ENCODE results near the gene UBE2N.

Gene UBE2N

GRCh38 chr12:93441617-93442410 is at the start of gene UBE2N:
TSS of gene UBE2N (minus strand) at chr12:93441947. CDS start at chr12:93441884, 63 bp downstream.
- Histone ChIP-seq H3K9ac (ENCODE audit: low read length in 2 of 2) (peak within 1 kb of the TSS; percentile 96 to 98), H3K4me3 (ENCODE audit: low read length in 2 of 2) (peak within 1 kb of the TSS; percentile 90 to 95), H3K4me1 (ENCODE audit: control insufficient read depth, insufficient read depth, low read length) (peaks cover 7% of the 10 kb centered on the region), H3K36me3 (ENCODE audit: control insufficient read depth in 2 of 2, insufficient read depth in 2 of 2, low read length in 2 of 2) (no peaks in the 10 kb centered on the region), H3K9me3 (ENCODE audit: control insufficient read depth in 2 of 2, low read length in 2 of 2) (no peaks in the 10 kb centered on the region), H3K27me3 (ENCODE audit: control insufficient read depth in 1 of 2, insufficient read depth in 2 of 2, low read length in 2 of 2) (no peaks in the 10 kb centered on the region), H3K27ac (ENCODE audit: low read length) (peak within 1 kb of the TSS; percentile 90)

- H3K27me3 ChIP-seq (ENCODE audit: control insufficient read depth in 1 of 2, insufficient read depth in 2 of 2, low read length in 2 of 2), result no peaks in the 10 kb centered on the region
- H3K9ac ChIP-seq (ENCODE audit: low read length in 2 of 2), result no peak overlapping the region
- no peak overlapping the region for H3K27ac ChIP-seq (ENCODE audit: low read length)
- H3K9me3 ChIP-seq (ENCODE audit: control insufficient read depth in 2 of 2, low read length in 2 of 2), result no peaks in the 10 kb centered on the region
- H3K36me3 ChIP-seq (ENCODE audit: control insufficient read depth in 2 of 2, insufficient read depth in 2 of 2, low read length in 2 of 2), result peaks cover 28 to 37% of the 10 kb centered on the region in 2 donors
- H3K4me3 ChIP-seq (ENCODE audit: low read length in 2 of 2), result no peak overlapping the region
- H3K4me1 ChIP-seq (ENCODE audit: control insufficient read depth, insufficient read depth, low read length), result no peaks in the 10 kb centered on the region
Measured at GRCh38 chr12:93484315-93484981, 42.7 kb upstream of the UBE2N start.

- no peaks in the 10 kb centered on the region for H3K9me3 ChIP-seq (ENCODE audit: control insufficient read depth in 2 of 2, low read length in 2 of 2)
- H3K4me3 ChIP-seq (ENCODE audit: low read length in 2 of 2), result no peak overlapping the region
- H3K36me3 ChIP-seq (ENCODE audit: control insufficient read depth in 2 of 2, insufficient read depth in 2 of 2, low read length in 2 of 2), result peaks cover 31 to 35% of the 10 kb centered on the region in 2 donors
- no peaks in the 10 kb centered on the region for H3K27me3 ChIP-seq (ENCODE audit: control insufficient read depth in 1 of 2, insufficient read depth in 2 of 2, low read length in 2 of 2)
- no peak overlapping the region for H3K27ac ChIP-seq (ENCODE audit: low read length)
- H3K4me1 ChIP-seq (ENCODE audit: control insufficient read depth, insufficient read depth, low read length), result no peaks in the 10 kb centered on the region
- H3K9ac ChIP-seq (ENCODE audit: low read length in 2 of 2), result no peak overlapping the region
Measured at GRCh38 chr12:93483151-93483807, 41.5 kb upstream of the UBE2N start.

GRCh38 chr12:93482721-93483120 is 41.0 kb upstream of the UBE2N start:
- no peaks in the 10 kb centered on the region for H3K9me3 ChIP-seq (ENCODE audit: control insufficient read depth in 2 of 2, low read length in 2 of 2)
- H3K9ac ChIP-seq (ENCODE audit: low read length in 2 of 2), result no peak overlapping the region

GRCh38 chr12:93476555-93476954 is 34.8 kb upstream of the UBE2N start:
- H3K4me1 ChIP-seq (ENCODE audit: control insufficient read depth, insufficient read depth, low read length), result no peaks in the 10 kb centered on the region
- H3K27me3 ChIP-seq (ENCODE audit: control insufficient read depth in 1 of 2, insufficient read depth in 2 of 2, low read length in 2 of 2), result no peaks in the 10 kb centered on the region
- no peaks in the 10 kb centered on the region for H3K9me3 ChIP-seq (ENCODE audit: control insufficient read depth in 2 of 2, low read length in 2 of 2)
- no peak overlapping the region for H3K27ac ChIP-seq (ENCODE audit: low read length)
- H3K4me3 ChIP-seq (ENCODE audit: low read length in 2 of 2), result no peak overlapping the region
- no peak overlapping the region for H3K9ac ChIP-seq (ENCODE audit: low read length in 2 of 2)
- H3K36me3 ChIP-seq (ENCODE audit: control insufficient read depth in 2 of 2, insufficient read depth in 2 of 2, low read length in 2 of 2), result peaks cover 16 to 20% of the 10 kb centered on the region in 2 donors

More at GRCh38 chr12:93482721-93483120, 41.0 kb upstream of the UBE2N start:
- peaks cover 36% of the 10 kb centered on the region in 2 donors for H3K36me3 ChIP-seq (ENCODE audit: control insufficient read depth in 2 of 2, insufficient read depth in 2 of 2, low read length in 2 of 2)
- H3K27me3 ChIP-seq (ENCODE audit: control insufficient read depth in 1 of 2, insufficient read depth in 2 of 2, low read length in 2 of 2), result no peaks in the 10 kb centered on the region
- H3K27ac ChIP-seq (ENCODE audit: low read length), result no peak overlapping the region
- no peak overlapping the region for H3K4me3 ChIP-seq (ENCODE audit: low read length in 2 of 2)
- H3K4me1 ChIP-seq (ENCODE audit: control insufficient read depth, insufficient read depth, low read length), result no peaks in the 10 kb centered on the region

GRCh38 chr12:93469386-93469785 is 27.6 kb upstream of the UBE2N start:
- H3K27ac ChIP-seq (ENCODE audit: low read length), result no peak overlapping the region
- H3K4me1 ChIP-seq (ENCODE audit: control insufficient read depth, insufficient read depth, low read length), result no peaks in the 10 kb centered on the region

GRCh38 chr12:93468008-93468371 is 26.2 kb upstream of the UBE2N start:
- no peaks in the 10 kb centered on the region for H3K4me1 ChIP-seq (ENCODE audit: control insufficient read depth, insufficient read depth, low read length)
- H3K9me3 ChIP-seq (ENCODE audit: control insufficient read depth in 2 of 2, low read length in 2 of 2), result no peaks in the 10 kb centered on the region
- peaks cover 0 to 3% of the 10 kb centered on the region in 2 donors for H3K36me3 ChIP-seq (ENCODE audit: control insufficient read depth in 2 of 2, insufficient read depth in 2 of 2, low read length in 2 of 2)
- H3K27ac ChIP-seq (ENCODE audit: low read length), result peak overlapping the region; percentile 63
- peak overlapping the region; percentile 99 to 100 for H3K4me3 ChIP-seq (ENCODE audit: low read length in 2 of 2)
- H3K9ac ChIP-seq (ENCODE audit: low read length in 2 of 2), result peak overlapping the region; percentile 82 to 90
- H3K27me3 ChIP-seq (ENCODE audit: control insufficient read depth in 1 of 2, insufficient read depth in 2 of 2, low read length in 2 of 2), result no peaks in the 10 kb centered on the region

More at GRCh38 chr12:93469386-93469785, 27.6 kb upstream of the UBE2N start:
- no peak overlapping the region for H3K9ac ChIP-seq (ENCODE audit: low read length in 2 of 2)
- no peaks in the 10 kb centered on the region for H3K27me3 ChIP-seq (ENCODE audit: control insufficient read depth in 1 of 2, insufficient read depth in 2 of 2, low read length in 2 of 2)
- H3K4me3 ChIP-seq (ENCODE audit: low read length in 2 of 2), result no peak overlapping the region
- peaks cover 3 to 7% of the 10 kb centered on the region in 2 donors for H3K36me3 ChIP-seq (ENCODE audit: control insufficient read depth in 2 of 2, insufficient read depth in 2 of 2, low read length in 2 of 2)
- no peaks in the 10 kb centered on the region for H3K9me3 ChIP-seq (ENCODE audit: control insufficient read depth in 2 of 2, low read length in 2 of 2)

GRCh38 chr12:93467351-93468007 is 25.7 kb upstream of the UBE2N start, which contains the start of gene MRPL42:
TSS of gene MRPL42 (plus strand) at chr12:93467514. CDS start at chr12:93469286, 1,772 bp downstream.
- Histone ChIP-seq H3K9me3 (ENCODE audit: control insufficient read depth in 2 of 2, low read length in 2 of 2) (no peaks in the 10 kb centered on the region), H3K27ac (ENCODE audit: low read length) (peak within 1 kb of the TSS; percentile 63)

GRCh38 chr12:93466625-93467350 is 25.0 kb upstream of the UBE2N start:
- H3K9me3 ChIP-seq (ENCODE audit: control insufficient read depth in 2 of 2, low read length in 2 of 2), result no peaks in the 10 kb centered on the region
- H3K4me3 ChIP-seq (ENCODE audit: low read length in 2 of 2), result peak overlapping the region; percentile 99 to 100
- H3K27ac ChIP-seq (ENCODE audit: low read length), result peak overlapping the region; percentile 63
- no peaks in the 10 kb centered on the region for H3K4me1 ChIP-seq (ENCODE audit: control insufficient read depth, insufficient read depth, low read length)
- H3K9ac ChIP-seq (ENCODE audit: low read length in 2 of 2), result no peak overlapping the region
- no peaks in the 10 kb centered on the region for H3K27me3 ChIP-seq (ENCODE audit: control insufficient read depth in 1 of 2, insufficient read depth in 2 of 2, low read length in 2 of 2)
- peaks cover 0 to 3% of the 10 kb centered on the region in 2 donors for H3K36me3 ChIP-seq (ENCODE audit: control insufficient read depth in 2 of 2, insufficient read depth in 2 of 2, low read length in 2 of 2)

More at GRCh38 chr12:93467351-93468007, 25.7 kb upstream of the UBE2N start, which contains the start of gene MRPL42:
- Histone ChIP-seq H3K4me3 (ENCODE audit: low read length in 2 of 2) (peak within 1 kb of the TSS; percentile 99 to 100), H3K9ac (ENCODE audit: low read length in 2 of 2) (peak within 1 kb of the TSS; percentile 82 to 90), H3K4me1 (ENCODE audit: control insufficient read depth, insufficient read depth, low read length) (no peaks in the 10 kb centered on the region), H3K36me3 (ENCODE audit: control insufficient read depth in 2 of 2, insufficient read depth in 2 of 2, low read length in 2 of 2) (peaks cover 0 to 3% of the 10 kb centered on the region in 2 donors), H3K27me3 (ENCODE audit: control insufficient read depth in 1 of 2, insufficient read depth in 2 of 2, low read length in 2 of 2) (no peaks in the 10 kb centered on the region)

Measured in stomach smooth muscle (tissue), 2 donors.